Lung (tissue), 12 donors: ENCODE data around the gene NPSR1. TPM values are rescaled to one million over a fixed set of nuclear protein-coding genes. Genes with fewer than 3 reads are reported as not detected.

ENCODE experiments used
- ATAC-seq: fragments of 200-7000 bp; cut with Tn5 transposase; one replicate; pipeline ENCODE4 v1.9.1; 2020; ENCODE audit warnings: moderate number of reproducible peaks; ENCODE audit not compliant: insufficient read depth, low FRiP score
- DNase-seq, 3 donors: peaks; one replicate each; pipeline ENCODE4 v3.0.0-alpha.2; 2013 to 2017
- H3K27ac ChIP-seq, 2 donors: one replicate each; pipeline ENCODE4 v1.5.1; 2013; ENCODE audit warnings: mild to moderate bottlenecking in 2 of 2, moderate library complexity in 2 of 2, control low read depth in 1 of 2, inconsistent platforms in 1 of 2, low read depth in 1 of 2, low read length in 1 of 2
- H3K27me3 ChIP-seq, 3 donors: one replicate each; pipeline ENCODE4 v1.5.1; 2013; ENCODE audit warnings: low read length in 2 of 3; ENCODE audit not compliant: control insufficient read depth in 3 of 3, insufficient read depth in 3 of 3
- H3K36me3 ChIP-seq, 4 donors: one replicate each; pipeline ENCODE4 v1.5.1; 2013; ENCODE audit warnings: low read length in 4 of 4, mild to moderate bottlenecking in 1 of 4, moderate library complexity in 1 of 4; ENCODE audit not compliant: control insufficient read depth in 4 of 4, insufficient read depth in 4 of 4
- H3K4me1 ChIP-seq, 5 donors: one replicate each; pipeline ENCODE4 v1.5.1; 2013; ENCODE audit warnings: low read length in 5 of 5, mild to moderate bottlenecking in 2 of 5, moderate library complexity in 1 of 5; ENCODE audit not compliant: control insufficient read depth in 5 of 5, insufficient read depth in 5 of 5
- H3K4me3 ChIP-seq: one replicate; pipeline ENCODE4 v1.5.1; 2013; ENCODE audit warnings: mild to moderate bottlenecking, control low read depth, moderate library complexity
- H3K9ac ChIP-seq, 2 donors: one replicate each; pipeline ENCODE4 v1.5.1; 2013; ENCODE audit warnings: low read length in 2 of 2, control low read depth in 1 of 2; ENCODE audit not compliant: insufficient read depth in 1 of 2
- H3K9me3 ChIP-seq, 4 donors: one replicate each; pipeline ENCODE4 v1.5.1; 2013; ENCODE audit warnings: low read length in 3 of 4, mild to moderate bottlenecking in 1 of 4, moderate library complexity in 1 of 4; ENCODE audit not compliant: control insufficient read depth in 4 of 4, insufficient read depth in 3 of 4
- CTCF ChIP-seq: IDR thresholded peaks from 2 replicates; pipeline ENCODE4 v1.5.1; 2012; ENCODE audit warnings: mild to moderate bottlenecking; ENCODE audit errors: control extremely low read depth, extremely low read depth
- WGBS, 2 donors: extraction: QIAGEN DNeasy Blood & Tissue Kit; methylation state at CpG; one replicate each; pipeline ENCODE4 v1.1.7; 2013; 5-methylcytosine and 5-hydroxymethylcytosine counted together
- polyA plus RNA-seq, 2 donors: library from polyadenylated mRNA; stranded (reverse); fragments of 200-250 nt; gene quantifications; one replicate each; pipeline ENCODE4 v1.2.1, GENCODE V29; 2013
- total RNA-seq, 2 donors: library from RNA; depleted of rRNA in 1 of 2; stranded (reverse); fragments of >200 nt in 1 of 2; gene quantifications; one replicate each; pipeline ENCODE4 v1.2.1, GENCODE V29; 2014 to 2021
- donor health status: control.
- donor health status: control.
- donor health status: Bipolar disorder and iron deficiency.
- donor health status: healthy.
- donor health status: DM: yes; HTN: yes; CAD: no.

Gene NPSR1
- total and polyA plus RNA-seq, 4 donors: not detected

DNA sequence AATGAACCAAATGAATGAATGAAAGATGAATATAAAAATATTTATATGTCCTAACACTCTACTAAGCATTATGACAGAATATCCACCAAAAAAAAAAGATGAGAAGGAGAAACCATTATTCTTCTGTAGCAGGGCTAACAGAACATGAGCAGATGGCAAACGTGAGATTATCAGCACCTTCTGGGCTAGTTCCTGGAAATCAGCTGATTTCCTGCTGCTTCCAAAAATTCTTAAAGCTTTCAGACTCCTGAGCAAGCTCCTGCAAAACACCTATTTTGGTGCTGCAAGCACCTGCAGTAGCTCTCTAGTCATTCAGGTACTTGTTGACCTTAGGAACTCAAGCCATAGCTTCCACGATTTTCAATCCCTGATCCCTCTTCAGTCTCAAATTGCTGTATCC lies 51.8 kb downstream of the NPSR1 start:
- no peak overlapping the region for H3K27ac ChIP-seq
- no peaks in the 10 kb centered on the region for H3K9me3 ChIP-seq
- no peaks in the 10 kb centered on the region for H3K27me3 ChIP-seq
- DNase-seq: no peak
- TF ChIP-seq CTCF: no peak
- ATAC-seq: no peak
- H3K4me3 ChIP-seq: no peak overlapping the region
- H3K4me1 ChIP-seq: no peaks in the 10 kb centered on the region
- H3K36me3 ChIP-seq: no peaks in the 10 kb centered on the region
- WGBS, 2 donors: 52 to 55% methylated on average over 2 of the region's 2 CpGs
- H3K9ac ChIP-seq: no peak overlapping the region

DNA sequence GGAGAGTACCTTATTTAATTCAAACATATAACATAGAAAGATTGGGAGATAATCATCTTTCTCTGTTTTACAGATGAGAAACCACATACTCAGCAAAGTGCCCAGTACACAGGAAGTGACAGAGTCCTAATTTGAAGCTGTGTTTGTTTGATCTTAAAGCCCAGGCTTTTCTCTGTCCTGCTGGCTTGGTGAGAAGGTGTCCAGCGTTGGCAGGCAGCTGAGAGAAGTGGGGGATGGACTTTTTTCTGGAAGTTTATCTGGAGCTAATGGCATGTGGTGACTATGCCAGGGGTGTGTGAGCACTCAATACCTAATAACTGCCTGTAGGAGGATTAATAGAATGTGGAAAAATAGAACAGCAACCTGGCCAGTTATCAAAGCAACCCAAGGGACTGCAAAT lies 60.8 kb downstream of the NPSR1 start:
- H3K4me1 ChIP-seq: peaks cover 0 to 12% (median 0%) of the 10 kb centered on the region in 5 donors
- H3K9ac ChIP-seq: no peak overlapping the region
- H3K27me3 ChIP-seq: no peaks in the 10 kb centered on the region
- H3K36me3 ChIP-seq: no peaks in the 10 kb centered on the region
- peak in 1 of 3 donors; percentile 3 for DNase-seq
- 9 to 16% methylated on average over 1 of the region's 1 CpG for WGBS, 2 donors
- no peak for ATAC-seq
- no peaks in the 10 kb centered on the region for H3K9me3 ChIP-seq
- no peak overlapping the region for H3K4me3 ChIP-seq
- no peak overlapping the region for H3K27ac ChIP-seq
- no peak for TF ChIP-seq CTCF

GRCh38 chr7:34719636-34720035 lies 61.6 kb downstream of the NPSR1 start:
- H3K27ac ChIP-seq: no peak overlapping the region
- H3K4me1 ChIP-seq: peaks cover 0 to 12% (median 0%) of the 10 kb centered on the region in 5 donors
- DNase-seq (no peak), ATAC-seq (no peak)
- WGBS, 2 donors: 85 to 92% methylated on average over 3 of the region's 3 CpGs
- no peak overlapping the region for H3K9ac ChIP-seq
- H3K4me3 ChIP-seq: no peak overlapping the region
- H3K36me3 ChIP-seq: no peaks in the 10 kb centered on the region
- H3K27me3 ChIP-seq: no peaks in the 10 kb centered on the region
- TF ChIP-seq CTCF: no peak
- H3K9me3 ChIP-seq: no peaks in the 10 kb centered on the region

DNA sequence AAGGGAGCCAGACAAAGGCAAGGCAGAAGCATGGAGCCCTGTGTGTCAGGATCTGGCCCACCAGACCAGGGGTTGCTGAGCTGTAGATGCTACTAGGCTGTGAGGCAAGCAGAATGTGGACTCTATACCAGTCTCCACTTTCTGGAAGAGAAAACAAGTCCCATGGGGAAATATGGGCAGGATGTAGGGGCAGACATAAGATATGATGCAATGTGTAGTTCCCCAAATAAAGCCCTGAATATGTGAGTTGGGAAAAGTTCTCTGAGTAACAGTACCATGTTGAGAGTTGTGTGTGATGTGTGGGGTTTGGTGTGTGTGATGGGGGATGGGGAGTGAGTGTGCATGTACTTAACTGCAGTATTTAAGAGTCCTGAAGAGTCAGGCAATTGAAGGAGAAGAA lies 62.3 kb downstream of the NPSR1 start:
- H3K9me3 ChIP-seq: no peaks in the 10 kb centered on the region
- DNase-seq (no peak), ATAC-seq (no peak)
- no peak overlapping the region for H3K9ac ChIP-seq
- H3K4me3 ChIP-seq: no peak overlapping the region
- H3K4me1 ChIP-seq: peaks cover 0 to 12% (median 0%) of the 10 kb centered on the region in 5 donors
- H3K36me3 ChIP-seq: no peaks in the 10 kb centered on the region
- no peak overlapping the region for H3K27ac ChIP-seq
- no peaks in the 10 kb centered on the region for H3K27me3 ChIP-seq
- no peak for TF ChIP-seq CTCF
